ENCODE data around the gene NPIPB8. TPM values are rescaled to one million over a fixed set of nuclear protein-coding genes. Genes with fewer than 3 reads are reported as not detected.

NPIPB8 gene
- total and polyA plus RNA-seq, 2 donors (not counting 3 experiments of a cell fraction or from before 2014, with no cell fraction given) = 0.11 TPM; not detected in 1

- FAIRE-seq (no peak), DNase-seq (ENCODE audit: low read depth, low spot score) (no peak)
- Histone ChIP-seq H3K79me2 (ENCODE audit: control insufficient read depth, insufficient read depth, low read length) (no peaks in the 10 kb centered on the region), H3K27me3 (ENCODE audit: control insufficient read depth in 2 of 2, insufficient read depth in 2 of 2, low read length in 2 of 2) (no peaks in the 10 kb centered on the region), H3K36me3 (ENCODE audit: control insufficient read depth in 2 of 2, extremely low read depth in 1 of 2, insufficient read depth in 2 of 2, low read length in 2 of 2) (peaks cover 0 to 3% of the 10 kb centered on the region in 2 experiments), H4K20me1 (replicated peaks; ENCODE audit: control insufficient read depth, extremely low read depth, insufficient read depth, low read length) (no peaks in the 10 kb centered on the region), H3K9me3 (replicated peaks; ENCODE audit: control insufficient read depth, insufficient read depth, low read length) (no peaks in the 10 kb centered on the region), H3K9me1 (replicated peaks; ENCODE audit: control insufficient read depth, extremely low read depth, insufficient read depth, low read length) (no peaks in the 10 kb centered on the region), H2AFZ (ENCODE audit: low read depth, low read length) (no peak overlapping the region), H3K9ac (replicated peaks; ENCODE audit: extremely low read depth, insufficient read depth, low read length) (no peak overlapping the region), H3K27ac (ENCODE audit: insufficient read depth, low read depth, low read length) (no peak overlapping the region), H3K4me2 (ENCODE audit: insufficient read depth, low read length) (no peak overlapping the region), H3K4me3 (replicated peaks in 1 of 3; ENCODE audit: insufficient read depth in 1 of 3, low read depth in 1 of 3, low read length in 3 of 3) (no peak overlapping the region), H3K4me1 (ENCODE audit: control insufficient read depth, extremely low read depth, insufficient read depth, low read length) (no peaks in the 10 kb centered on the region)
- dilution Hi-C loops (cut with MboI; ENCODE audit: extremely low pct_ligation_motif_present, low sequenced_read_pairs) (no loop called here), intact Hi-C loops (cut with micrococcal nuclease) (no loop called here)
- TF ChIP-seq FOS (IDR thresholded peaks at IDR 0.05; ENCODE audit: borderline replicate concordance, insufficient read depth, low read length) (no peak), POLR2AphosphoS5 (IDR thresholded peaks at IDR 0.05; ENCODE audit: insufficient read depth, low read depth, low read length) (no peak), JUN (IDR thresholded peaks at IDR 0.05; ENCODE audit: borderline replicate concordance, insufficient read depth, insufficient read length, low read depth) (no peak), POLR2A (IDR thresholded peaks at IDR 0.05; ENCODE audit: low read depth, low read length) (no peak), EZH2 (IDR thresholded peaks at IDR 0.05; ENCODE audit: borderline replicate concordance, low read depth, low read length, severe bottlenecking) (no peak), GATA2 (IDR thresholded peaks at IDR 0.05; ENCODE audit: insufficient read depth, insufficient read length, low read depth, low read length) (no peak), CTCF (IDR thresholded peaks at IDR 0.05; ENCODE audit: extremely low read depth in 1 of 2, insufficient read depth in 1 of 2, low read depth in 1 of 2, low read length in 2 of 2) (no peak), MYC (IDR thresholded peaks at IDR 0.05; ENCODE audit: low read depth, low read length) (no peak), MAX (IDR thresholded peaks at IDR 0.05; ENCODE audit: insufficient read depth, insufficient read length) (no peak)
- CTCF ChIA-PET = no interaction called here
- POLR2A ChIA-PET = no interaction called here
- no TSS peak for BruUV-seq (replicated peaks)
These were observed 41.7 kb upstream of the NPIPB8 start for GRCh38 chr16:28596115-28596630.
